ENCODE results near the gene CES2.

- TF ChIP-seq CTCF (conservative IDR thresholded peaks at IDR 0.05; ENCODE audit: low read length) (no peak), EZH2phosphoT487 (IDR thresholded peaks at IDR 0.05; ENCODE audit: borderline replicate concordance) (no peak)
Observed at GRCh38 chr16:66908762-66909559, 26.4 kb upstream of the CES2 start.
